Activated CD8-positive, alpha-beta memory T cell treated with anti-CD3 and anti-CD28 coated beads for 36 hours (primary cell): ENCODE data around the gene KRT80. TPM values are rescaled to one million over a fixed set of nuclear protein-coding genes. Genes with fewer than 3 reads are reported as not detected.

Source experiments
- CTCF ChIA-PET: fragments of 350-600 bp; sonication (Branson Sonifier 250); formaldehyde crosslinking; loops from one replicate; lab custom pipeline; 2021; ENCODE audit warnings: antibody characterized with exemption; lab: Charles Lee
- POLR2A ChIA-PET: fragments of 350-600 bp; sonication (Branson Sonifier 250); formaldehyde crosslinking; loops from one replicate; lab custom pipeline; 2021; ENCODE audit warnings: antibody characterized with exemption; lab: Charles Lee
- total RNA-seq, 2 experiments: library from RNA; stranded (reverse); gene quantifications; one replicate each; pipeline ENCODE4 v1.2.3, GENCODE V29; 2021

The KRT80 gene
- total RNA-seq, 2 experiments from 2014 or later, result not detected

DNA sequence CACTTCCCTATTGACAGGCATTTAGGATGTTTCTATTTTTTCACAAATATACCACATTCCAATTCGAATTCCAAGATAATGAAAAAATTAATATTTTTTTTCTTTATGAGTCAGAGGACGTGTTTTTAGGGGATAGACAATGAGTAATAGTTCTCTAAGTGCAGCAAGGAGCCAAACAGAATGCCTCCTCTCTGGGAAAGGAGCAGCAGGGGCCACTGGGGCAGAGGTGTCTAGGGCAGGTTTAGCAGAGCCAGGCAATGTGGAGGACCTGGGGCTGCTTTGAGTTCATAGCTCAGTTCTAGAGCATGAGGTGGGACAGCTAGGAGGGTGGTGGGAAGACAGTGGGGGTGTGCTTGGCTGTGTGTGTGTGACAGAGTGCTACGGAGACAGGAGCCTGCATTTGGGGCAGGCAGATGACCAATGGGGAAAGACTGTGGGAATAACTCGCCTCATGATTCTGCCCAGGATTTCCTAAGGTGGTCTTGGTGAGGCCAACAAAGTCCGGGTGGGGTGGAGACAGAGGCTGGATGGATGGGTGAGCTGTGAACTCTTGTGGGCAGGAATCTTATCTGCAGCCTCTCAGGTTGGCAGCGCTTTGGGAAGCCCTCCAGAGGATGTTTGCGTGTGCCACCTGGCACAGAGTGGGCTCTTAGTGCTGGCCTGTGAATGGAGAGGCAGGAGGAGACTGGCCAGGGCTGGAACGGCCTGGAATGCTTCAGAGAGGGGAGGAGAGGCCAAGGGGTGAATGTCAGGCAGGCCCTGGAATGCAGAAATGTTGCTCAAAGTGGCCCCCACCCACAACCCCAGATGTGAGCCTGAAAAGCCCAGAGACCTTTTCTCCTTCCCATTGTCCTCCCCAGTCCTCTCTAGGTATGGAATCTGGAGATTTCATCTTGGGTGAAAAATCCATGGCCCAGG is 38.8 kb upstream of the KRT80 start:
- ChIA-PET POLR2A (no interaction called here), CTCF (no interaction called here)

DNA sequence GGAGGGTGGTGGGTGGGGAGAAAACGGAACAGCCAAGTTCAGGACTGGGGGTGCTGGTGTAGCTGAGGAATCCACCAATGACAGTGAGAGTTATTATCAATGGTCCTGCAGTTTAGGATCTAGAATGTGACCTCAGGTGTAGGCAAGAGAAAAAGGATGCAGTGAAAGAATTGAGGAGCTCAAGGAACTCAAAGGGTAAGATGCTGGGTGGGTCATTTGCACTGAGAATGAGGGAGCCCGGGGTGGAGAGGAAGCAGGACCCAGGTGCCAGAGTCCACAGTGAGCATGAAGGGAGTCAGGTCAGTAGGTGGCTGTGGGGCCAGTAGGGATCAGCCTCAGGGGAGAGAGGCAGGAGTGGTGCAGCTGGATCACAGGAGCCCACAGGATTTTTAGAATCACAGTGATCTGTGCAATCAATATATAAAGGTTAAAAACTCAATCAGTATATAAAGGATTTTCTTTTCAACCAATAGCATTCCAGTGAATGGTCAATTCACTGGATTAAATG is 38.1 kb upstream of the KRT80 start:
- POLR2A ChIA-PET, result no interaction called here
- CTCF ChIA-PET, result no interaction called here

DNA sequence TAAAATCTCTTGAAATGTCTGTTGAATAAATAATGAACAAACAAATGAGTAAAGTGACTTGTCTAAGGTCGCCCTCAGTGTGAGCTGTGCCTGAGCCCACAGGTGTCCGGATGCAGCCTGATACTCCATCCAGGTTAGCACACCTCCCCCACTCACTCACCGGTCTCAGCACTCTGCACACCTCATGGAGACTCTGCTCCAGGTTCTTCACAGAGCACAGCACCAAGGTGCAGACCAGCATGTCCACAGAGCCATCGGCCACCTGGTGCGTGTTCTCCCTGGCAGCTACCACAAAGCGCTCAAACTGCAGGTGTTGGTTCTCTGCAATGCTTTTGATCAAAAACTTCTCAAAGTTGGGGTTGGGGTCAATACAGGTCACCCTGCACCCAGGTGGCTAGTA is 37.1 kb upstream of the KRT80 start:
- ChIA-PET CTCF (no interaction called here), POLR2A (no interaction called here)

DNA sequence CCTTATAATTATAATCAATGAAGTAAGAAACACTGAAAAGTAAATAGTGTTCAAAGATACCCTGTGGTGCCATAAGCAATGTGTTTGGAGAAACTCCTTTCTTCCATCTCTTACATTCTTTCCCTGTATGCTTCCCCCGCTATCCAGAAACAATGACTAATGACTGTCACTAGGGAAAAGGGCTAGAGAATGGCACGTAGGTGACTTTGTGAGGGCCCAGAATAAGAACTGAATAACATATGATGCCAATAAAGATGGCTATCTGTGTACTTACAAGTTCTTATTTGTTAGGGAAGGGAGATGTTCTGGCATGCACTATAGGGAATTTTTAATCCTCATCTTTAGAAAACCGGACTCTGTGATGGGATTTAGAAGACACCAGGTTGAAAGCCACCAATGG is 36.6 kb upstream of the KRT80 start:
- ChIA-PET POLR2A (no interaction called here), CTCF (no interaction called here)

DNA sequence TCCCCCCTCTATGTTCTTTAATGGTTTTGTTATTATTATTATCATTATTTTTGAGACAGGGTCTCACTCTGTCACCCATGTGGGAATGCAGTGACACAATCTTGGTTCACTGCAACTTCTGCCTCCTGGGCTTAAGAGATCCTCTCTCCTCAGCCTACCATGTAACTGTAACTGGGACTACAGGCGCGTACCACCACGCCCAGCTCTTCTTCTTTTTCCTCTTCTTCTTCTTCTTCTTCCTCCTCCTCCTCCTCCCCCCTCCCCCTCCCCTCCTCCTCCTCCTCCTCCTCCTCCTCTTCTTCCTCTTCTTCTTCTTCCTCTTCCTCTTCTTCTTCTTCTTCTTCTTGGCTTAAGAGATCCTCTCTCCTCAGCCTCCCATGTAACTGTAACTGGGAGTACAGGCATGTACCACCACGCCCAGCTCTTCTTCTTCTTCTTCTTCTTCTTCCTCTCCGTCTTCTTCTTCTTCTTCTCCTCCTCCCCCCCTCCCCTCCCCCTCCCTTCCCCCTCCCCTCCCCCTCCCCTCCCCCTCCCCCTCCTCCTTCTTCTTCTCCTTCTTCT is 35.9 kb upstream of the KRT80 start:
- ChIA-PET POLR2A (no interaction called here), CTCF (no interaction called here)

DNA sequence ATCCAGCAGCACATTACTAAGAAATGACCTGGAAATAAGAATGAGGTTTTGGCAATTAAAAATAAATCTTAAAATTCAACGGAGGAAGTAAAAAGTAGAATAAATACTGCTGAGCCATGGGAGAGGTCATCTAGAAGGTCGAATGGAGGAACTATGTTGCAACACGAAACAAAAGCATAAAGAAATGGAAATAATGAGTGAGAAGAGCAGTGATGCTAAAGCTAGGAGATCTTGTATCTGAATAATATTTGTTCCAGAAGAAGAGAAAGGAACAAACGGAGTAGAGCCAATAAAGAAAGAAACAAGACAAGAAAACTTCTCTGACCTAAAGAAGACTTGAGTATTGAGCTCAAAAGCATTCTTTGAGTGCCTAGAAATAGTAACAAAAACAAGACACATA is 34.6 kb upstream of the KRT80 start:
- POLR2A ChIA-PET, result no interaction called here
- CTCF ChIA-PET, result no interaction called here

DNA sequence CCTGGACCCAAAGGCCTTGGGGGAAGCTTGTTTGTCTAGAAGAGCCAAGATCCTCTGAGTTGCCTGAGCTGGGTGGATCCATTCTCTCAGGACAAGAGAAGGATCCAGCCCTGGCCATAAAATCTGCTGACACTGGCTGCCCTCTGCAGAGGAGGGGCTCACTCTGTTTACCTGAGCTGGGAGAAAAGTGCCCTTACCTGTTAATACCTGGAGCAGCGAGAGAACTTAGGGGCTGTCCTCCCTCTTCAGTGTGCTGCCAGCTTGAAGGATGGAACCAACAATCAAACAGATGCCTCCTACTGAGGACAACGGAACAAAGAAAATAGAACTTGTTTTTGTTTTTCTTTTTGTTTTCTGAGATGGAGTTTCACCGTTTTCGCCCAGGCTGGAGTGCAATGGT is 33.9 kb upstream of the KRT80 start:
- CTCF ChIA-PET, result no interaction called here
- POLR2A ChIA-PET, result no interaction called here

DNA sequence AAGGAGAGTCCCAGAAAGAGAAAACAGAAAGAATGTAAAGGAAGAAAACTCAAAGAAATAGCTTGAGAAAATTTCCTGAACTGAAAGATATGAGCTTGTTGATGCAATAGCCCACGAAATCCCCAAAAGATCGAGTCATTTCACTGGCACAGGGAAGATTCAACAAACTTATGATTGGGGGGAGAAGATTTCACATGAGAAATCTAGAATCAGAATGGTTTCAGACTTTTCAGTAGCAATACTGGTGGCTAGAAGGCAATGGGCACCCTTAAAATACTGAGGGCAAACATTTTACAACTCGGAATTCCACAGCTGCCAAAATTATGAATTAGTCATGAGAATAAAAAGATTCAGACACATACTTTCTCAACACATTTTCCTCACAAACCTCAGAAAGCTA is 32.3 kb upstream of the KRT80 start:
- CTCF ChIA-PET, result interaction anchor here (1.3 kb wide), 1 partner anchor 33 kb away, joined by 3 read pairs; no protein-coding TSS in a partner anchor
- POLR2A ChIA-PET, result no interaction called here

DNA sequence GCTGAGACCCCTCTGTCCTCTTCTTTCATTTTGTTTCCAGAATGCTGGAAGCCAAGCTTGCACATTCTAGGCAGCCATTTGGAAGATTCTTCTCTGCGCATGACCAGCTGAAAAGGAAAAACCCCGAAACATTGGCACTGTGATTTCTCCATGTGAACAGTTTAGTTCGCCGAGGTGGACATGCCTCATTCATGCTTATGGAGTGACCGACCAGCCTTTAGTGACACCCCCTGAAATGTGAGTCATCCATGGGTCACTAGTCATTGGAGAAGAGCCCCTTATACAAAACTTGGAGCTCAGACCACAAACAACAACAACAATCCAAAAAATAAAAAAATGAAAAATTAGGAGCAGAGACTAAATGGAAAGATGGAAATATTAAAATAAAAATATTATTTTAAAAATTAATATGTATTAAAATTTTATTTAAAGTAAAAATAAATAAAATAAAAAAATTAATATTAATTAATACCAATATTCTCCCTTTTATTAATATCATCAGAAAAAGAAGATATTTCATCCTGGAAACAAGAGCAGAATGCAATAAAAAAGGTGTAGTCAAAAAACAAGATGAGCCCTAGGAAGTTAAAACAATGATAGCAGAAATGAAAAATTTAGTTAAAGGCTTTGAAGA is 31.7 kb upstream of the KRT80 start:
- CTCF ChIA-PET, result interaction anchor here (1.3 kb wide), 1 partner anchor 33 kb away, joined by 3 read pairs; no protein-coding TSS in a partner anchor
- POLR2A ChIA-PET, result no interaction called here

DNA sequence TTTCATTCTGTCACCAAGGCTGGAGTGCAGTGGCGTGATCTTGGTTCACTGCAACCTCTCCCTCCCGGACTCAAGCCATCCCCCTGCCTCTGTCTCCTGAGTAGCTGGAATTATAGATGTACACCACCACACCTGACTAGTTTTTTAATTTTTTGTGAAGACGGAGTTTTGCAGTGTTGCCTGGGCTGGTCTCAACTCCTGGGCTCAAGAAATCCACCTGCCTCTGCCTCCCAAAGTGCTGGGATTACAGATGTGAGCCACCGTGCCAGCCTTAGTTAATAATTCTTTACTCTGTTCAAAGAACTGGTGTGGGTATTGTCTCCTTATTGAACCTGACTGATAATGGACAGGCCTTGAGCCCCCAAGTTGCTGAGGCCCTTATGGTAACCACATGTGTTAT is 30.9 kb upstream of the KRT80 start:
- ChIA-PET POLR2A (no interaction called here), CTCF (interaction anchor here (0.7 to 1.6 kb wide), 4 partner anchors 9 to 102 kb away, joined by 3 to 7 read pairs (median 3); no protein-coding TSS in a partner anchor)

DNA sequence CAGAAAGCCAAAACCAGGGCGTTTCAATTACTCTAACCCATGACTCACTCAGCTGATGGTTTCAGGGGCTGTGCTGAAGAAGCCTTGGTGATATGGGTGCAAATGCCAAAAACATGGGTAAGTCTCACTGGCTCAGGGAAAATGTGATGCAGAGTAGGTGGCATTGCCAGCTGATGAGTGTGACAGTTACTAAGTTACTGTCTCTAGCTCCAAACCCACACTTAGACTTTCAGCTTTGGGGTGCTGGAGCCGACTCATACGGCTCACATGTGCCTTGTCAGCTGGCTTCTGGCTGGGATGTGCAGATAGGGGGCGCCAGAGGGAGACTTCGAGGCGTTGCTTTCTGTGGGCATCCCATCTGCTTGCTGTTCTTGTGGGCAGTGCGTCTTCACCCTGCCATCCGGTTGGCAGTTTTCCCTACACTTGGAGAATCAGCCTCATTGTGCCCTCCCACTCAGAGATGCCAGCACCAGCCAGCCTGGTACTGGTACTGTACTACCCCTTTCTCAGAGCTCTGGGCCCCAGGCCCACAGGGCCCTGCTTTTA is 30.2 kb upstream of the KRT80 start:
- POLR2A ChIA-PET, result no interaction called here

DNA sequence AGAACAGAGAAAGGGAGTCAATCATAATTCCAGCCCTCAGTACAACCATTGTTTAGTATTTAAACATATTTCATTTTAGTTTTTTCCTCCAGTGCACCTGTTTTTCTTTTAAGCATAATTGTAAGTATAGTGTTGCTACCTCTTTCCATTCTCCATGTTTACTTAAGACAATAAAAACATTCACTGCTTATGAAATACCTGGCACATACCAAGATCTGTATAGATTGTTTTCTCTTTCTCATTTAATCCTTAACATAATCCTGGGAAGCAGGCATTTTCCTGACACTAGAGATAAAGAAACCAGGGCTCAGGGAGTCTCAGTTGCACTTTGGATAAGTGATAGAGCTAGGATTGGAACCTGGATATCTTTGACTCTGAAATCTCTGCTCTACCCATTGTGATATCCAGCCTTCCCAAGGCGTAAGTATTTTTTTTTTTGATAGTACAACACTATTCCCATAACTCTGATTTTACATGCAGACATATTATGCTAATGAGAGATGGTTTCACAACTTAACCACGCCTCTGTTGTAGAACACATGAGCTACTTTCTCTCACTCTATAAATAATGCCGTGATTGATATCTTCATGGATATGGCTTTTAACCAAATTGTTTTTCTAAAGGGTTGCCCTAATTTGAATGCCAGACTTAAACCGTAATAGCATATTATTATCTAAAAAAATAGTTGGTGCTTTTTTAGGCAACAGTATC is 29.4 kb upstream of the KRT80 start:
- ChIA-PET POLR2A (no interaction called here), CTCF (interaction anchor here (0.9 to 1.6 kb wide), 5 partner anchors 14 to 104 kb away, joined by 3 to 7 read pairs (median 3); no protein-coding TSS in a partner anchor)

More for the DNA sequence above, 30.2 kb upstream of the KRT80 start:
- CTCF ChIA-PET, result interaction anchor here (0.7 to 1.6 kb wide), 7 partner anchors 8 to 103 kb away, joined by 3 to 7 read pairs (median 3); no protein-coding TSS in a partner anchor

DNA sequence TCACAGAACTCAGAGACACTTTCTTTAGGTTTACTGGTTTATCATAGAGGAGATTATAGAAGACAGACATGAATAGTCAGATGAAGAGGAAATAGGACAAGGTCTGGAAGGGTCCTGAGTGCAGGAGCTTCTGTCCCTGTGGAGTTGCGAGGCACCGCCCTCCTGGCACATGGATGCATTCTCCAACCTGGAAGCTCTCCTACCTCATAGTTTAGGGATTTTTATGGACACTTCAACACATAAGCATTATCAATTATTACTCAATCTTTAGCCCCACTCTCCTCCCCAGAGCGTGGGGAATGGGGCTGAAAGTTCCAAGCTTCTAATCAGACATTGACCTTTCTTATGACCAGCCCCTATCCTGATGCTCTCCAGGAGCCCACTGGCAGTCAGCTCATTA is 28.7 kb upstream of the KRT80 start:
- ChIA-PET POLR2A (no interaction called here), CTCF (interaction anchor here (0.7 kb wide), 1 partner anchor 59 kb away, joined by 4 read pairs; no protein-coding TSS in a partner anchor)

DNA sequence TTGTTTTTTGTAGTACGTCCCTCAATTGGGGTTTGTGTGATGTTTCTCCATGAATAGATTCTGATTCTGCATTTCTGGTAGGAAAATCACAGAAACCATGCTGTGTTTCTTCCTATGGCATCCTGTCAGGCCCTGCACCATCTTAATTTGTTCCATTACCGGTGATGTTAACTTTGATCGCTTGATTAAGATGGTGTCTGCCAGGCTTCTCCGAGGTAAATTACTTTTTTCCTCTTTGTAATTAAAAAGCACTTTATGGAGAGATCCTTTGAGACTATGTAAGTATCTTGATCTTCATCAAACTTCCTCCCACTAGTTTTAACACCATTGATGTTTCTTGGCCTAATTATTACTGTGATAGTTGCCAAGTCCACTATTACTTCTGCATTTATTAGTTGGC is 26.2 kb upstream of the KRT80 start:
- POLR2A ChIA-PET, result no interaction called here
- CTCF ChIA-PET, result no interaction called here

DNA sequence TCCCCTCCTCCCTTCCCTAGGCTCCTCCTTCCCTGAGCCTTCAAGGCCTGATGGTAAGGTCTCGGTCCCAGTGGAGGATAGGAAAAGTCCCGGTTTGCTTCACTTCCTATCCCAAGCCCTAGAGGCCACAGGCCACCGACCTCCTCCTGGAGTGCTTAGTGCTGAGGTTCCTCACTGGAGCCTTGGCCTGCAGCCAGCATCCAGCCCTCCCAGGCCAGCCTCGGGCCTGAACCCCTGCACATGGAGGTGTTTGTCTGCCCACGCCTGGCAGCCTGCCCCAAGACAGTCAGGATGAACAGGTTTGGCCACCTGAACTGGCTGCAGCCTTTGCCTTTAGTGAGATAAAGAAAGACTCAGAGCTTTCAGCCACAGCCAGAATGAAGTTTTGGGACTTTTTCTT is 25.4 kb upstream of the KRT80 start:
- POLR2A ChIA-PET, result no interaction called here
- CTCF ChIA-PET, result interaction anchor here (0.7 kb wide), 1 partner anchor 732 kb away, joined by 3 read pairs; the partner anchor contains the start of gene KRT18

DNA sequence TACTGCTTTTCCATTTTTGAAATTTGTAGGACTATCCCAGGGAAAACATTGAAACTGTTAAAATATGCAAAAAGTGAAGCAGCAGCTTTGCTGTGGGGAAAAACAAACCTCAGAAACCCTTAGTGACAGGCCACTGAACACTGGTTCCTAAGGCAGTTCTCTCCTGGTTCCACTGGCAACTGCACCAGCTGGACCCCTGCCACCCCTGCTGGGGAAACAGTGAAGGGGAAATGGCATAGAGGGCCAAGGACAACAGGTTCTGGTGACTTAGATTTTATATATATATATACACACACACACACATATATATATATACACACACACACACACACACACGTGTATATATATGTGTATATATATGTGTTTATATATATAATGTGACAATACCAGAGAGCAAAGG is 25.0 kb upstream of the KRT80 start:
- ChIA-PET POLR2A (no interaction called here), CTCF (interaction anchor here (0.7 kb wide), 1 partner anchor 732 kb away, joined by 3 read pairs; the partner anchor contains the start of gene KRT18)

DNA sequence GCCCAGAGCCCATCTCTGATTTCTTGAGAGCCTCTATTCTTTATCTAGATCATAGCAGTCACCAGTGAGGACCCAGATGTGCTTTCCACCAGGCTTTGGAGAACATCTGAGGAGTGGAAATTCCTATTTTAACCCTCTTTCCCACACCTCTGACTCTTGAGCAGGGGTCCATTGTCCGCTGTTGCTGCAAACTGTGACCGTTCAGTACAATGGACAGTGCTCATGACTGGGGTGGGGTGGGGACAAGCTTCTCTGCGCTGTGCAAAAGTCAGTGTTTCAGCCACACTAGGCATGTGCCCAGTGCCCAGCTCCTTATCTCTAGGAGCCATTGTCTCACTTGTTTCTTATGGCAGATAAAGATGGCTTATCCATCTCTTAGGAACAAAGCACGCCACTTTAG is 24.3 kb upstream of the KRT80 start:
- CTCF ChIA-PET, result interaction anchor here (1.2 kb wide), 1 partner anchor 61 kb away, joined by 3 read pairs; no protein-coding TSS in a partner anchor
- POLR2A ChIA-PET, result no interaction called here

DNA sequence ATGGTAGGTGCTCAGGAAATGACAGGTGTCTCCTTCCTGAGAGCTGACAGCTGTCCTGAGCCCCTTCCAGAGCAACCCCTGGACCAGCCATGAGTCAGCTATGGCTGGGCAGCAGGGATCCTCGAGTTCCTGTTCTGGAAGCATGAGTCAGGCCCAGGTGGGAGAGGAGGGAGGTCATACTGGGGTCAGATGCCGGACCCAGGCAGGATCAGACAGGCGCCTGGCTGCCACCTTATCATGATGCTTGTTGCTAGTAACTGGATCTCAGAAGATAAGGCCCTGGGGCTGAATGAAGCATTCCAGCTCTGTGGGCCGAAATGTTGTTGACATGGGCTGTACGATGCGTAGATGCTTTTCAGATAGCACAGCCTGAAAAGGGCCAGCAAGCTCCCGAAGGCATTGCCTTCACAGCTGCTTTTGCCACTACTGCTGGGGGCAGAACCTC is 23.8 kb upstream of the KRT80 start:
- CTCF ChIA-PET, result interaction anchor here (1.2 kb wide), 1 partner anchor 60 kb away, joined by 3 read pairs; no protein-coding TSS in a partner anchor
- POLR2A ChIA-PET, result no interaction called here

DNA sequence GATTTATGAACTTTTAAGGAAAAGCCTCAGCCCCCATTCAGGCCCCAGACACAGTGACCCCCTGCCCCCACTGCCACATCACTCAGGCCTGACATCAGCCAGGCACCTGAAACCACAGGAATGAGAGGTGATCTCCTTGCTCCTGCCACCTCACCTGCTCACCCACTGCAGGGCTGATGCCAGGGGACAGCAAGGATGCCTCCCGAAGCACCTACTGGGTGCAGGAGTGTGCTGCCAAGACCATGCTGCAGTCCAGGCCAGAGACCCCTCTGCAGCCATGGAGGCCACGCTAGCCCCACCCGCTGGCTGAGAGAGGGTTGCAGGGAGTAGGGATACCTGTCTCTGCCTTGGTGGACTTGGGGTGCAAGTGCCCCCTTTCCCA is 22.6 kb upstream of the KRT80 start:
- ChIA-PET CTCF (interaction anchor here (1.0 to 1.1 kb wide), 2 partner anchors 8 to 113 kb away, joined by 3 read pairs; no protein-coding TSS in a partner anchor), POLR2A (no interaction called here)
